HEK293 (cell line): ENCODE results near the gene ACAN.

Experiments
- CTCF ChIA-PET: fragments of 350-600 bp; formaldehyde crosslinking; extraction: SDS; loops from one replicate; lab custom pipeline; 2021; ENCODE audit warnings: antibody characterized with exemption; lab: Yijun Ruan, JAX
- POLR2A ChIA-PET: fragments of 300-600 bp; formaldehyde crosslinking; extraction: SDS; loops from one replicate; lab custom pipeline; 2020; ENCODE audit warnings: antibody characterized with exemption, inconsistent platforms; lab: Yijun Ruan, JAX
- H3K27ac ChIP-seq: fragments of 200-500 bp; sonication (Bioruptor generic); 2 replicates; pipeline ENCODE4 v1.5.1; 2014; ENCODE audit warnings: low read depth, low read length, control low read depth, inconsistent platforms; ENCODE audit errors: extremely low read depth
- H3K36me3 ChIP-seq, 2 experiments: fragments of 200-500 bp in 1 of 2; sonication (Bioruptor generic) in 1 of 2; 1 replicate in 1 of 2; 2 replicates in 1 of 2; pipeline ENCODE4 v1.5.1; 2014 to 2017; ENCODE audit warnings: inconsistent platforms in 2 of 2, low read length in 2 of 2; ENCODE audit not compliant: control insufficient read depth in 2 of 2, insufficient read depth in 1 of 2
- H3K4me1 ChIP-seq: fragments of 200-500 bp; sonication (Bioruptor generic); 2 replicates; pipeline ENCODE4 v1.5.1; 2014; ENCODE audit warnings: mild to moderate bottlenecking, low read length, inconsistent platforms; ENCODE audit not compliant: control insufficient read depth, insufficient read depth
- H3K4me3 ChIP-seq: 2 replicates; pipeline ENCODE4 v1.5.1; 2011; ENCODE audit warnings: low read depth, mild to moderate bottlenecking, control low read depth, low read length, moderate library complexity
- H3K9me3 ChIP-seq: fragments of 200-500 bp; sonication (Bioruptor generic); 2 replicates; pipeline ENCODE4 v1.5.1; 2014; ENCODE audit warnings: low read depth, low read length, inconsistent platforms; ENCODE audit not compliant: control insufficient read depth, insufficient read depth
- BCL11A ChIP-seq: fragments of 450-650 bp; formaldehyde crosslinking; IDR thresholded peaks from 2 replicates; pipeline ENCODE4 v1.5.1; 2016; ENCODE audit warnings: low read depth, missing biosample characterization, missing genetic modification characterization
- IKZF3 ChIP-seq: fragments of 450-650 bp; IDR thresholded peaks from 2 replicates; pipeline ENCODE4 v1.5.0; 2018; ENCODE audit warnings: missing biosample characterization, mild to moderate bottlenecking, missing genetic modification characterization, moderate library complexity
- KLF9 ChIP-seq: fragments of 450-650 bp; formaldehyde crosslinking; IDR thresholded peaks from 2 replicates; pipeline ENCODE4 v1.5.1; 2016; ENCODE audit warnings: missing biosample characterization, missing genetic modification characterization, low read depth
- PRDM1 ChIP-seq: fragments of 450-650 bp; formaldehyde crosslinking; IDR thresholded peaks from 2 replicates; pipeline ENCODE4; 2016; ENCODE audit warnings: missing biosample characterization, missing genetic modification characterization
- TRIM28 ChIP-seq: IDR thresholded peaks from 2 replicates; pipeline ENCODE4 v1.6.1; 2011; ENCODE audit warnings: low read length, control low read depth, borderline replicate concordance
- TSHZ1 ChIP-seq: fragments of 450-650 bp; formaldehyde crosslinking; IDR thresholded peaks from 2 replicates; pipeline ENCODE4 v1.5.1; 2016; ENCODE audit warnings: missing biosample characterization, missing genetic modification characterization, borderline replicate concordance
- YY1 ChIP-seq: fragments of 450-650 bp; formaldehyde crosslinking; IDR thresholded peaks from 2 replicates; pipeline ENCODE4 v1.5.1; 2018; ENCODE audit warnings: missing biosample characterization, missing genetic modification characterization
- ZBTB17 ChIP-seq: fragments of 450-650 bp; formaldehyde crosslinking; IDR thresholded peaks from 2 replicates; pipeline ENCODE4 v1.5.1; 2016; ENCODE audit warnings: missing biosample characterization, missing genetic modification characterization
- ZNF157 ChIP-seq: fragments of 450-650 bp; formaldehyde crosslinking; IDR thresholded peaks from 2 replicates; pipeline ENCODE4 v1.5.1; 2016; ENCODE audit warnings: missing biosample characterization, missing genetic modification characterization
- ZNF311 ChIP-seq: fragments of 450-650 bp; formaldehyde crosslinking; IDR thresholded peaks from 2 replicates; pipeline ENCODE4 v1.5.1; 2017; ENCODE audit warnings: missing biosample characterization, missing genetic modification characterization, borderline replicate concordance
- ZNF37A ChIP-seq: fragments of 450-650 bp; IDR thresholded peaks from 2 replicates; pipeline ENCODE4 v1.5.1; 2018; ENCODE audit warnings: missing biosample characterization, missing genetic modification characterization
- ZNF391 ChIP-seq: fragments of 450-650 bp; formaldehyde crosslinking; IDR thresholded peaks from 2 replicates; pipeline ENCODE4 v1.5.1; 2016; ENCODE audit warnings: low read depth, missing biosample characterization, missing genetic modification characterization, borderline replicate concordance
- ZNF426 ChIP-seq: fragments of 450-650 bp; formaldehyde crosslinking; IDR thresholded peaks from 2 replicates; pipeline ENCODE4 v1.5.1; 2017; ENCODE audit warnings: missing biosample characterization, missing genetic modification characterization, mild to moderate bottlenecking, inconsistent platforms, moderate library complexity
- ZNF488 ChIP-seq: fragments of 450-650 bp; formaldehyde crosslinking; IDR thresholded peaks from 2 replicates; pipeline ENCODE4 v1.5.1; 2016; ENCODE audit warnings: missing biosample characterization, missing genetic modification characterization
- ZNF513 ChIP-seq: fragments of 450-650 bp; IDR thresholded peaks from 2 replicates; pipeline ENCODE4 v1.5.1; 2018; ENCODE audit warnings: missing biosample characterization, missing genetic modification characterization
- ZNF561 ChIP-seq: fragments of 450-650 bp; IDR thresholded peaks from 2 replicates; pipeline ENCODE4 v1.5.1; 2018; ENCODE audit warnings: missing biosample characterization, missing genetic modification characterization, borderline replicate concordance
- ZNF596 ChIP-seq: fragments of 450-650 bp; IDR thresholded peaks from 2 replicates; pipeline ENCODE4 v1.5.0; 2018; ENCODE audit warnings: missing biosample characterization, mild to moderate bottlenecking, missing genetic modification characterization, moderate library complexity
- ZNF623 ChIP-seq: fragments of 450-650 bp; formaldehyde crosslinking; IDR thresholded peaks from 2 replicates; pipeline ENCODE4 v1.5.1; 2016; ENCODE audit warnings: missing biosample characterization, missing genetic modification characterization
- ZNF626 ChIP-seq: fragments of 450-650 bp; sonication (Bioruptor Pico); formaldehyde crosslinking; IDR thresholded peaks from 2 replicates; pipeline ENCODE4 v1.5.1; 2018; ENCODE audit warnings: missing biosample characterization, missing genetic modification characterization, inconsistent platforms
- ZNF639 ChIP-seq: fragments of 450-650 bp; formaldehyde crosslinking; IDR thresholded peaks from 2 replicates; pipeline ENCODE4 v1.5.1; 2016; ENCODE audit warnings: missing biosample characterization, missing genetic modification characterization
- ZNF785 ChIP-seq: fragments of 450-650 bp; formaldehyde crosslinking; IDR thresholded peaks from 2 replicates; pipeline ENCODE4 v1.5.1; 2016; ENCODE audit warnings: missing biosample characterization, missing genetic modification characterization
- ZSCAN5A ChIP-seq: fragments of 450-650 bp; formaldehyde crosslinking; IDR thresholded peaks from 2 replicates; pipeline ENCODE4 v1.5.1; 2016; ENCODE audit warnings: missing biosample characterization, missing genetic modification characterization

The ACAN gene

GRCh38 chr15:88788036-88788435 lies 15.2 kb upstream of the ACAN start:
- Histone ChIP-seq H3K4me3 (no peak overlapping the region), H3K9me3 (no peaks in the 10 kb centered on the region), H3K36me3 (no peaks in the 10 kb centered on the region), H3K4me1 (no peaks in the 10 kb centered on the region), H3K27ac (no peak overlapping the region)
- CTCF ChIA-PET, result interaction anchor here (0.7 to 1.3 kb wide), 2 partner anchors 90 to 143 kb away, joined by 3 to 4 read pairs; no protein-coding TSS in a partner anchor
- POLR2A ChIA-PET, result no interaction called here
- no peak for TF ChIP-seq ZBTB17 (tag by site-specific recombination)
- TF ChIP-seq PRDM1, result no peak
- no peak for TF ChIP-seq ZNF561 (tag by site-specific recombination)
- TF ChIP-seq ZNF626, result no peak
- TF ChIP-seq ZNF639 (tag by site-specific recombination), result no peak
- no peak for TF ChIP-seq ZNF513 (tag by site-specific recombination)
- no peak for TF ChIP-seq ZNF426 (tag by site-specific recombination)
- TF ChIP-seq BCL11A (tag by site-specific recombination), result no peak
- TF ChIP-seq YY1, result no peak
- no peak for TF ChIP-seq ZNF623

GRCh38 chr15:88788816-88789215 lies 14.4 kb upstream of the ACAN start:
- ChIA-PET POLR2A (no interaction called here), CTCF (interaction anchor here (1.0 to 1.3 kb wide), 3 partner anchors 14 to 131 kb away, joined by 3 to 4 read pairs (median 3); no protein-coding TSS in a partner anchor)
- no peak overlapping the region for H3K4me3 ChIP-seq
- H3K27ac ChIP-seq, result no peak overlapping the region
- H3K36me3 ChIP-seq, result no peaks in the 10 kb centered on the region
- H3K9me3 ChIP-seq, result no peaks in the 10 kb centered on the region
- no peak for TF ChIP-seq ZNF311 (tag by site-specific recombination)
- no peak for TF ChIP-seq ZSCAN5A (tag by site-specific recombination)
- TF ChIP-seq TRIM28, result no peak
- TF ChIP-seq IKZF3 (tag by site-specific recombination), result no peak
- no peaks in the 10 kb centered on the region for H3K4me1 ChIP-seq

GRCh38 chr15:88790486-88790885 lies 12.8 kb upstream of the ACAN start:
- H3K4me1 ChIP-seq, result no peaks in the 10 kb centered on the region
- no peak overlapping the region for H3K4me3 ChIP-seq
- CTCF ChIA-PET, result no interaction called here
- POLR2A ChIA-PET, result no interaction called here
- H3K27ac ChIP-seq, result no peak overlapping the region
- H3K36me3 ChIP-seq, result no peaks in the 10 kb centered on the region
- H3K9me3 ChIP-seq, result no peaks in the 10 kb centered on the region
- no peak for TF ChIP-seq ZNF596
- no peak for TF ChIP-seq ZNF488
- no peak for TF ChIP-seq ZNF391 (tag by site-specific recombination)
- no peak for TF ChIP-seq TSHZ1
- no peak for TF ChIP-seq ZNF37A (tag by site-specific recombination)
- no peak for TF ChIP-seq KLF9 (tag by site-specific recombination)
- no peak for TF ChIP-seq ZNF513 (tag by site-specific recombination)
- TF ChIP-seq ZNF157, result no peak
- TF ChIP-seq ZNF785 (tag by site-specific recombination), result no peak
- no peak for TF ChIP-seq ZNF623
